ENCODE results near the gene UTF1. TPM values are rescaled to one million over a fixed set of nuclear protein-coding genes. Genes with fewer than 3 reads are reported as not detected.
A peak's percentile ranks its signal among the peaks of the same experiment; 100 is the strongest.

Gene UTF1
- total RNA-seq, 2 experiments from 2014 or later: not detected

DNA sequence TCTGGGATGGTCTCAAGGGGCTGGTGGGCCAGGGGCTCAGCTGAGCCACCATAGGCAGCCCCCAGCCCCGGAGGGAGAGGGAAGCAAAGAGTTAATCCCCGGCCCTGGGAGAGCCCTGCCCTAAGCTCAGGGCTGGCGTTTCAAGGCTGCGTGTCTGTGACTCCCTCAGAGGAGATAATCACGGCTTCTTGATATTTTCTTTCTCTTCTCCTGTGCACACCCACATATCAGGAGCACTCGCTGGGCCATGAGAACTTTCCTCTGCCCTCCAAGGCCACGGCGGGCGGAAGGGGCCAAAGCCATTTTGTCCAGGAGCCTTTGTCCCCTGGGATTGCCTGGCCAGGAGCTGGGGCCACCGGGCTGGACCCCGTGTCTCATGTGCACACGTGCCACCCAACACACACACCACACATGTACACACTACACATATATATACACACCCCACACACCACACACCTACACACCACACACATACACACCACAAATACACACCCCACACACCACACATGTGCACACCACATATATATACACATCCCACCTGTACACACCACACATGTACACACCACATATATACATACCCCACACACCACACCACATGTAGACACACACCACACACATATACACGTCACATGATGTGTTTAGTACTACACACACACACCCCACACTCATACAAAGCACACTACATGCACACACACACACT lies 24.6 kb downstream of the UTF1 start:
- peaks cover 32% of the 10 kb centered on the region for H3K4me1 Mint-ChIP-seq
- H3K9me3 Mint-ChIP-seq: no peaks in the 10 kb centered on the region
- POLR2A ChIA-PET: no interaction called here
- no peak for DNase-seq
- no peak overlapping the region for H3K4me3 Mint-ChIP-seq
- no peak overlapping the region for H3K27ac Mint-ChIP-seq
- peaks cover 4% of the 10 kb centered on the region for H3K27me3 Mint-ChIP-seq
- CTCF ChIA-PET: interaction anchor here (0.6 to 1.6 kb wide), 3 partner anchors 19 to 53 kb away, joined by 3 to 4 read pairs (median 3); no protein-coding TSS in a partner anchor
- H3K36me3 Mint-ChIP-seq (ENCODE audit: low read depth): no peaks in the 10 kb centered on the region

DNA sequence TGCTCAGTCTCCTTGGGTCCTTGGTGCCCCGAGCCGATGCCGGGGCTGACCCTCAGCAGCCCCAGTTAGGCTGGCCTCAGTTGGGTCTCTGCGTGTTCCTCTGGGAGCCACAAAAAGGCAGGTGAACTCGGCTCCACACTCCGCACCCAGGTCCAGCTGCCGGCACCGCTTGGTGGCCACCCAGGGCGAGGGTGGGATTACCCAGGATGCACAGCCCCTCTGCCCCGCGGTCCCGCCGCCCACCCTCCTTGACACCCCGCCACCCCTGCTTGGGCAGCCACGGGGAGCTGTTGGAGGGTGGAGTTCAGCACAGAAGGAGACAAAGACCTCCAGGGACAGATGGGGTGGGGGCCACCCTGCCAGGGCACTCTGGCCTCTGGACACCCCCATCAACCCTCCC lies 25.3 kb downstream of the UTF1 start:
- ChIA-PET CTCF (interaction anchor here (0.6 to 1.6 kb wide), 4 partner anchors 20 to 111 kb away, joined by 3 to 4 read pairs (median 3); no protein-coding TSS in a partner anchor), POLR2A (no interaction called here)
- Mint-ChIP-seq H3K27ac (no peak overlapping the region), H3K4me3 (no peak overlapping the region), H3K9me3 (no peaks in the 10 kb centered on the region), H3K4me1 (peaks cover 39% of the 10 kb centered on the region), H3K27me3 (peaks cover 2% of the 10 kb centered on the region), H3K36me3 (ENCODE audit: low read depth) (no peaks in the 10 kb centered on the region)
- no peak for DNase-seq

DNA sequence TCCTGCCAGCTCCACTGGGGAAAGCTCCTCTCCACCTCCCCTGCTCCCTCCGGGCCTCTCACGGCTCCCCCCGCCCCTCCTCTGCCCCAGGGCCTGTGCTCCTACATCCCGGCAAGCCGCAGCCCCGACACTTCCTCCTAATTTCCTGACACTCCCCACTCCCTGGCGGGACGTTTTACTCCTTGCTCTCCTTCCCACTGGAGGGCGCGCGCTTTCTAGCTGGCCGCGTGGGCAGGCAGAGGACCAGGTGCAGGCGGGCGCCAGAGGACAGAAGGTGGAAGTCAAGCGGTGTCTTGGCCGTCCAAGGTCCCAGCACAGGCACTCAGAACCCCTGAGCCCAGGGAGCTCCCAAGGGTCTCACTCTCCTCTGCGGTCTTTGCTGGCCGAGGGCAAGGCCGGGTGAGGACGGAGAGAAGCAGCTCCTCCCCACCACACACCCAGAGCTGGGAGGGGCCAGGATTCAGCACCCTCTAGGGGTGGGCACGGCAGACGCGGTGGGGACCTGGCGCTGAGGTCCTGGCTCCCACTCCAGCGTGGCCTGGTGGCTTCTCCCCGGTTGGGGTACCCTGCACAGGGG lies 27.6 kb downstream of the UTF1 start:
- Mint-ChIP-seq H3K9me3 (no peaks in the 10 kb centered on the region), H3K4me3 (peak overlapping the region; percentile 6), H3K27me3 (no peaks in the 10 kb centered on the region), H3K36me3 (ENCODE audit: low read depth) (no peaks in the 10 kb centered on the region), H3K4me1 (peaks cover 54% of the 10 kb centered on the region), H3K27ac (peak overlapping the region; percentile 94)
- CTCF ChIA-PET: interaction anchor here (0.6 to 0.7 kb wide), 2 partner anchors 12 to 127 kb away, joined by 3 read pairs; no protein-coding TSS in a partner anchor
- DNase-seq: peak; percentile 35
- POLR2A ChIA-PET: no interaction called here

- POLR2A ChIA-PET: interaction anchor here (1.0 kb wide), 1 partner anchor 133 kb away, joined by 3 read pairs; no protein-coding TSS in a partner anchor
Observed at GRCh38 chr10:133258066-133258817, 28.2 kb downstream of the UTF1 start.

GRCh38 chr10:133258818-133259601 lies 29.0 kb downstream of the UTF1 start:
- peak; percentile 87 for DNase-seq
- POLR2A ChIA-PET: interaction anchor here (0.8 to 1.1 kb wide), 3 partner anchors 16 to 132 kb away, joined by 3 to 4 read pairs (median 3); no protein-coding TSS in a partner anchor
- peak overlapping the region; percentile 58 for H3K4me3 Mint-ChIP-seq
- H3K4me1 Mint-ChIP-seq: peaks cover 69% of the 10 kb centered on the region
- no peaks in the 10 kb centered on the region for H3K27me3 Mint-ChIP-seq
- CTCF ChIA-PET: interaction anchor here (0.8 to 1.9 kb wide), 7 partner anchors 13 to 71 kb away, joined by 3 to 11 read pairs (median 4); partner anchors contain the start of gene ADAM8
- H3K36me3 Mint-ChIP-seq (ENCODE audit: low read depth): peaks cover 6% of the 10 kb centered on the region
- H3K9me3 Mint-ChIP-seq: no peaks in the 10 kb centered on the region
- peak overlapping the region; percentile 99 for H3K27ac Mint-ChIP-seq

More at GRCh38 chr10:133258066-133258817, 28.2 kb downstream of the UTF1 start:
- H3K27me3 Mint-ChIP-seq: no peaks in the 10 kb centered on the region
- peak overlapping the region; percentile 51 for H3K4me3 Mint-ChIP-seq
- no peaks in the 10 kb centered on the region for H3K9me3 Mint-ChIP-seq
- H3K36me3 Mint-ChIP-seq (ENCODE audit: low read depth): peaks cover 2% of the 10 kb centered on the region
- H3K4me1 Mint-ChIP-seq: peaks cover 61% of the 10 kb centered on the region
- DNase-seq: peak; percentile 54
- H3K27ac Mint-ChIP-seq: peak overlapping the region; percentile 94
- CTCF ChIA-PET: interaction anchor here (0.8 to 1.9 kb wide), 4 partner anchors 12 to 53 kb away, joined by 3 to 11 read pairs (median 6); partner anchors contain the start of gene ADAM8

- ChIA-PET POLR2A (interaction anchor here (0.8 to 1.1 kb wide), 2 partner anchors 16 to 19 kb away, joined by 3 to 4 read pairs; no protein-coding TSS in a partner anchor), CTCF (interaction anchor here (0.8 to 1.9 kb wide), 6 partner anchors 14 to 70 kb away, joined by 3 to 11 read pairs (median 4); partner anchors contain the start of gene ADAM8)
- Mint-ChIP-seq H3K36me3 (ENCODE audit: low read depth) (peaks cover 12% of the 10 kb centered on the region), H3K27ac (peak overlapping the region; percentile 99), H3K4me3 (peak overlapping the region; percentile 58), H3K9me3 (no peaks in the 10 kb centered on the region), H3K4me1 (peaks cover 75% of the 10 kb centered on the region), H3K27me3 (no peaks in the 10 kb centered on the region)
- DNase-seq: no peak
Observed at GRCh38 chr10:133259602-133259989, 29.6 kb downstream of the UTF1 start.

DNA sequence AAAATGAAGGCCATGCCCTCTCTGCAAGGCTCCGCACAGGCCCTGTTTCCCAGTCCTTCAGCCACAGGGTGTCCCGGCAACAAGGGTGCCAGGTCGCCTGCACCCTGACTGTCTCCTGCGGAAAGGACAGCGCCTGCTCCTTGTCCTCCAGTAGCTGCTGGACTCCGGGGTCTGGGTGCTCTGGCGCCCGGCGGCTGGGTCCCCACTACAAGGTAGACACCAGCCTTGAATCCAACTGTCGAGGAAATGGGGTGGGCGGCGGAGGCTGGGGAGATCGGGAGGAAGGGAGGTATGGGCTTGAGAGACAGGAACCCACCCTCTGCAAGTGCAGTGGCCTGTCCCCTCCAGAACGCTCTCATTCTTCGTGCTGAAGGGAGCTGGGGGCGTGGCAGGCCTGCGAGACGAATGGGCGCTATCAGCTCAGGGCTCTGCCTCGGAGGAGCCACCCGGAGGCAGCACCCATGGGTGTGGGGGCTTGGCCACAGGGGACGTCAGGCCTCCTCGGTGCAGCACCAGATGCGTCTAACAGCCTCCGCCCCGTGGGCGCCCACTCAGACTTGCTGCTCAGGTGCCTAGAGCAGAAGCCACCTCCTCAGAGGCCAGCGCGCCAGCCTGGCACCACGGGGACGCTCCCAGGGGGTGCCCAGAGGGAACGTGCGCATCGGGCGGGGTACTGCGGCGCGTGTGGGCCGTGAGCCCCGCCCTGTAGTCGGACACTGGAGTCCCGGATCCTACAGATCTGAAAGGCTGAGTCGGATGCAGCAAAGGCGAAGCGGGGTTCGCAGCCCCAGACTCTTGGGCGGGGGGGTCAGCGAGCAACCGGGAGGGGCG lies 31.1 kb downstream of the UTF1 start:
- ChIA-PET CTCF (interaction anchor here (0.9 to 1.0 kb wide), 3 partner anchors 19 to 63 kb away, joined by 3 to 5 read pairs (median 3); no protein-coding TSS in a partner anchor), POLR2A (no interaction called here)
- H3K27me3 Mint-ChIP-seq: no peaks in the 10 kb centered on the region
- peak overlapping the region; percentile 75 for H3K4me3 Mint-ChIP-seq
- H3K4me1 Mint-ChIP-seq: peaks cover 88% of the 10 kb centered on the region
- DNase-seq: peak; percentile 57
- peaks cover 23% of the 10 kb centered on the region for H3K36me3 Mint-ChIP-seq (ENCODE audit: low read depth)
- peak overlapping the region; percentile 99 for H3K27ac Mint-ChIP-seq
- H3K9me3 Mint-ChIP-seq: no peaks in the 10 kb centered on the region

GRCh38 chr10:133261726-133262325 lies 31.8 kb downstream of the UTF1 start:
- Mint-ChIP-seq H3K9me3 (no peaks in the 10 kb centered on the region), H3K4me1 (peaks cover 82% of the 10 kb centered on the region), H3K27me3 (no peaks in the 10 kb centered on the region), H3K36me3 (ENCODE audit: low read depth) (peaks cover 25% of the 10 kb centered on the region), H3K4me3 (peak overlapping the region; percentile 75), H3K27ac (peak overlapping the region; percentile 76)
- peak; percentile 86 for DNase-seq
- ChIA-PET CTCF (interaction anchor here (1.0 to 3.1 kb wide), 3 partner anchors 13 to 56 kb away, joined by 3 to 18 read pairs (median 5); partner anchors contain the start of gene ADAM8), POLR2A (no interaction called here)

DNA sequence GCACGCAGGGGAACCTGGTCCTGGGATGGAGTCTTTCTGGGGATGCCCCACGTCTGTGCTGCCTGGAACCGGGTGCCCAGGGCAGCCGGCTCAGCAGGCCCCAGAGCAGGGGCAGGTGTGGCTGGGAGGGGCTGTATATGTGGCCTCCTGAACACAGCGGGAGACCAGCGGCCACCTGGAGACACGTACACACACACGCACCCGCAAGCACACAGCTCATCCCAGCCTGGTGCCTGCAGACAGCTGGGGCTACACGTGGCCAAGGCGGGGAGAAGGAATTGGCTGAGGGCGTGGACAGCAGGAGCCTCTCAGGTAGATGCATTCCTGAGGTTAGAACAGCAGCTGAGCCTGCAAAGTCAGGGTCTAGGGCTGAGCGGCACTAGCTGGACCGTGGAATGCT lies 32.7 kb downstream of the UTF1 start:
- no peak for DNase-seq
- ChIA-PET CTCF (interaction anchor here (1.7 to 3.1 kb wide), 2 partner anchors 10 to 12 kb away, joined by 4 to 18 read pairs; partner anchors contain the start of gene ADAM8), POLR2A (no interaction called here)
- peak overlapping the region; percentile 10 for H3K4me3 Mint-ChIP-seq
- H3K27ac Mint-ChIP-seq: peak overlapping the region; percentile 76
- H3K27me3 Mint-ChIP-seq: no peaks in the 10 kb centered on the region
- H3K4me1 Mint-ChIP-seq: peaks cover 73% of the 10 kb centered on the region
- H3K9me3 Mint-ChIP-seq: no peaks in the 10 kb centered on the region
- peaks cover 25% of the 10 kb centered on the region for H3K36me3 Mint-ChIP-seq (ENCODE audit: low read depth)

GRCh38 chr10:133263674-133264073 lies 33.7 kb downstream of the UTF1 start:
- ChIA-PET POLR2A (no interaction called here), CTCF (interaction anchor here (1.7 to 3.1 kb wide), 2 partner anchors 9 to 11 kb away, joined by 4 to 18 read pairs; partner anchors contain the start of gene ADAM8)
- H3K27me3 Mint-ChIP-seq: no peaks in the 10 kb centered on the region
- H3K4me3 Mint-ChIP-seq: no peak overlapping the region
- peaks cover 65% of the 10 kb centered on the region for H3K4me1 Mint-ChIP-seq
- H3K36me3 Mint-ChIP-seq (ENCODE audit: low read depth): peaks cover 25% of the 10 kb centered on the region
- no peak for DNase-seq
- H3K27ac Mint-ChIP-seq: peak overlapping the region; percentile 85
- no peaks in the 10 kb centered on the region for H3K9me3 Mint-ChIP-seq

DNA sequence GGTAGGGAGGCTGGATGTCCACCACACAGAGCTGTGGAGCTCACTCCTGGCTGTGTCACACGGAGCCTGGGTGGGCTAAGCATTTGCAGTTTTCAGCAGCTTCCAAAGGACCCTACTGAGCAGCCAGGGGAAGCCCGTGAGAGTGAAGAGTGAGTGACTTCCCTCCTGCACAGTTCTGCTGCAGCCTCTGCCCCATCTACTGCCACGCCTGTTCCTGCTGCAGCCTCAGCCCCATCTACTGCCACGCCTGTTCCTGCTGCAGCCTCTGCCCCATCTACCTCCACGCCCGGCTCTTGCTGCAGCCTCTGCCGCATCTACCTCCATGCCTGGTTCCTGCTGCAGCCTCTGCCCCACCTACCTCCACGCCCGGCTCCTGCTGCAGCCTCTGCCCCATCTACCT lies 34.4 kb downstream of the UTF1 start:
- no peaks in the 10 kb centered on the region for H3K27me3 Mint-ChIP-seq
- DNase-seq: peak; percentile 70
- ChIA-PET POLR2A (no interaction called here), CTCF (interaction anchor here (0.6 to 3.1 kb wide), 3 partner anchors 8 to 30 kb away, joined by 3 to 18 read pairs (median 4); partner anchors contain the start of gene ADAM8)
- H3K4me3 Mint-ChIP-seq: peak overlapping the region; percentile 41
- H3K27ac Mint-ChIP-seq: peak overlapping the region; percentile 85
- H3K36me3 Mint-ChIP-seq (ENCODE audit: low read depth): peaks cover 25% of the 10 kb centered on the region
- H3K9me3 Mint-ChIP-seq: no peaks in the 10 kb centered on the region
- peaks cover 58% of the 10 kb centered on the region for H3K4me1 Mint-ChIP-seq

All from activated CD4-positive, alpha-beta T cell treated with anti-CD3 and anti-CD28 coated beads, Interleukin-2, amount 10 ng/mL, durations not matched to agents 7 days and 5 days (primary cell).